ENCODE data around the gene CEP85. TPM values are rescaled to one million over a fixed set of nuclear protein-coding genes. Genes with fewer than 3 reads are reported as not detected.

Gene CEP85
- total and polyA plus RNA-seq, 9 of the 15 experiments (the other 6 are each of a cell fraction or from before 2014, with no cell fraction given) = 42.1 to 140 (median 92.6) TPM

DNA sequence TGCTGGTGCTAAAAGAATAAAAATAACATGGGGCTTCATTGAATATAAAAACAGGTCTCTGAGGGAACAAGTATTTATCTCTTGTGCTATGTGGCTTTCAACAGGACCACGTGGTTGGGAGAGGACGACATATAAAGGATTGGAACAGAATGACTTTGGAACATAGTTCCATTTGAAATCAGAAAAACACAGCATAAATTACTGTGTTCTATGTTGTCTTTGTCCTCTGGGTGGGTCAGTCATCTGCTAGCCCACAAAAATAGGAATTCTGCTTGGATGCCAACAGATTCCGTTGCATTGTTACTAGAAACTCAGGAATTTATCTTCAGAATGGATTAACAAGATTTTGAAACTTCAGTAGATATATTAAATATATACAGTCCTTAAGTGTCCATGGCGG is 5.9 kb downstream of the CEP85 start:
- FAIRE-seq (no peak), ATAC-seq (no peak), DNase-seq (ENCODE audit: extremely low read depth in 1 of 4, low spot score in 3 of 4) (no peak)
- Histone ChIP-seq H3K79me2 (ENCODE audit: control insufficient read depth, insufficient read depth, low read length) (peaks cover 99% of the 10 kb centered on the region), H3K27me3 (ENCODE audit: control insufficient read depth in 2 of 2, insufficient read depth in 2 of 2, low read length in 2 of 2) (no peaks in the 10 kb centered on the region), H2AFZ (ENCODE audit: low read depth, low read length) (no peak overlapping the region), H3K9me1 (ENCODE audit: control insufficient read depth, insufficient read depth, low read length) (no peaks in the 10 kb centered on the region), H3K4me1 (replicated peaks in 1 of 2; ENCODE audit: control insufficient read depth in 2 of 2, insufficient read depth in 2 of 2, low read length in 2 of 2) (peaks cover 7 to 18% of the 10 kb centered on the region in 2 experiments; a peak in 3 of 5 replicates), H3K36me3 (ENCODE audit: control insufficient read depth, insufficient read depth, low read length) (peaks cover 76% of the 10 kb centered on the region), H3K9me3 (replicated peaks; ENCODE audit: control insufficient read depth, insufficient read depth, low read depth, low read length) (no peaks in the 10 kb centered on the region), H3K4me2 (ENCODE audit: insufficient read depth, low read length) (no peak overlapping the region), H3K4me3 (no peak overlapping the region), H3K9ac (ENCODE audit: insufficient read depth in 1 of 2, low read depth in 2 of 2, low read length in 2 of 2) (no peak overlapping the region), H4K20me1 (replicated peaks; ENCODE audit: control insufficient read depth, insufficient read depth, low read length) (peaks cover 26% of the 10 kb centered on the region), H3K27ac (ENCODE audit: extremely low read depth, low read depth, low read length) (no peak overlapping the region)
- CTCF ChIA-PET (ENCODE audit: low intra/inter-chr PET ratio) = no interaction called here
- WGBS (ENCODE audit: insufficient coverage, low coverage, missing lambda C conversion rate) = 85% methylated on average over 4 of the region's 4 CpGs
- TF ChIP-seq ZNF766 (CRISPR knock-in tag; conservative IDR thresholded peaks at IDR 0.05) (no peak), NCOR1 (IDR thresholded peaks at IDR 0.05) (no peak), ELK1 (CRISPR knock-in tag; IDR thresholded peaks at IDR 0.05) (no peak), FOXJ3 (CRISPR knock-in tag; IDR thresholded peaks at IDR 0.05) (no peak), SMAD2 (IDR thresholded peaks at IDR 0.05; ENCODE audit: low read depth, low read length) (no peak), CTBP1 (IDR thresholded peaks at IDR 0.05; ENCODE audit: borderline replicate concordance) (no peak), CGGBP1 (CRISPR knock-in tag; IDR thresholded peaks at IDR 0.05) (no peak), BRD4 (IDR thresholded peaks at IDR 0.05) (no peak), MTA1 (IDR thresholded peaks at IDR 0.05; ENCODE audit: borderline replicate concordance) (no peak), MCM7 (IDR thresholded peaks at IDR 0.05) (no peak), NR2C2 (CRISPR knock-in tag; IDR thresholded peaks at IDR 0.05) (no peak), NR2C2 (tag; IDR thresholded peaks at IDR 0.05) (no peak), XRCC5 (IDR thresholded peaks at IDR 0.05; ENCODE audit: low read depth, low read length) (no peak)
- TF ChIP-seq, protein P1, sequence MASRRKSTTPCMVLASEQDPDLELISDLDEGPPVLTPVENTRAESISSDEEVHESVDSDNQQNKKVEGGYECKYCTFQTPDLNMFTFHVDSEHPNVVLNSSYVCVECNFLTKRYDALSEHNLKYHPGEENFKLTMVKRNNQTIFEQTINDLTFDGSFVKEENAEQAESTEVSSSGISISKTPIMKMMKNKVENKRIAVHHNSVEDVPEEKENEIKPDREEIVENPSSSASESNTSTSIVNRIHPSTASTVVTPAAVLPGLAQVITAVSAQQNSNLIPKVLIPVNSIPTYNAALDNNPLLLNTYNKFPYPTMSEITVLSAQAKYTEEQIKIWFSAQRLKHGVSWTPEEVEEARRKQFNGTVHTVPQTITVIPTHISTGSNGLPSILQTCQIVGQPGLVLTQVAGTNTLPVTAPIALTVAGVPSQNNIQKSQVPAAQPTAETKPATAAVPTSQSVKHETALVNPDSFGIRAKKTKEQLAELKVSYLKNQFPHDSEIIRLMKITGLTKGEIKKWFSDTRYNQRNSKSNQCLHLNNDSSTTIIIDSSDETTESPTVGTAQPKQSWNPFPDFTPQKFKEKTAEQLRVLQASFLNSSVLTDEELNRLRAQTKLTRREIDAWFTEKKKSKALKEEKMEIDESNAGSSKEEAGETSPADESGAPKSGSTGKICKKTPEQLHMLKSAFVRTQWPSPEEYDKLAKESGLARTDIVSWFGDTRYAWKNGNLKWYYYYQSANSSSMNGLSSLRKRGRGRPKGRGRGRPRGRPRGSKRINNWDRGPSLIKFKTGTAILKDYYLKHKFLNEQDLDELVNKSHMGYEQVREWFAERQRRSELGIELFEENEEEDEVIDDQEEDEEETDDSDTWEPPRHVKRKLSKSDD (conservative IDR thresholded peaks at IDR 0.05; ENCODE audit: low read length) = no peak
- POLR2A ChIA-PET = no interaction called here
- BruUV-seq (replicated peaks) = no TSS peak
- in situ Hi-C loops (cut with MboI) (no loop called here), intact Hi-C loops (cut with micrococcal nuclease) (loop anchor here (5.0 kb wide), 1 partner anchor 128 kb away; the partner anchor contains the start of gene PDIK1L)

Measured in K562 (cell line).